Lower lobe of right lung (tissue), 2 donors: Measurements from ENCODE around the gene RMI2. TPM values are rescaled to one million over a fixed set of nuclear protein-coding genes. Genes with fewer than 3 reads are reported as not detected.

ENCODE experiments used
- ATAC-seq, 2 donors: fragments of 200-7000 bp; cut with Tn5 transposase; one replicate each; pipeline ENCODE4 v1.9.1; 2020 to 2022; ENCODE audit warnings: mild to moderate bottlenecking in 2 of 2, moderate library complexity in 2 of 2
- DNase-seq: peaks from one replicate; pipeline ENCODE4 v3.0.0-alpha.2; 2020
- H3K27ac ChIP-seq: fragments of 200-600 bp; one replicate; pipeline ENCODE4 v1.8.0; 2022
- H3K27me3 ChIP-seq: fragments of 200-600 bp; one replicate; pipeline ENCODE4 v1.8.0; 2022; ENCODE audit warnings: low read depth
- H3K36me3 ChIP-seq: fragments of 200-600 bp; one replicate; pipeline ENCODE4 v1.8.0; 2022; ENCODE audit warnings: mild to moderate bottlenecking
- H3K4me1 ChIP-seq: fragments of 200-600 bp; one replicate; pipeline ENCODE4 v1.8.0; 2022
- H3K4me3 ChIP-seq: fragments of 200-600 bp; one replicate; pipeline ENCODE4 v1.8.0; 2022; ENCODE audit warnings: mild to moderate bottlenecking
- H3K9me3 ChIP-seq: fragments of 200-600 bp; one replicate; pipeline ENCODE4 v1.8.0; 2022
- intact Hi-C: fragments of 100-400 bp; cut with DNase I; formaldehyde crosslinking; loops from one replicate; pipeline ENCODE4 v1.11.0; 2022
- total RNA-seq: library from RNA; stranded (reverse); fragmentation: NEBNext Ultra II Directional; extraction: Animal tissue kit (Norgen Biotek cat#: 25700); gene quantifications from one replicate; pipeline ENCODE4 v1.2.1, GENCODE V29; 2021
- TF ChIP-seq, protein P1 (sequence below): fragments of 200-600 bp; IDR thresholded peaks from one replicate; pipeline ENCODE4 v1.8.0; 2022; ENCODE audit warnings: antibody characterized with exemption, mild to moderate bottlenecking
- donor health status: DM: no; HTN: yes; CAD: no; lungs with severe emphysema.

Gene RMI2
- total RNA-seq, 1 donor from 2014 or later = 1.7 TPM

DNA sequence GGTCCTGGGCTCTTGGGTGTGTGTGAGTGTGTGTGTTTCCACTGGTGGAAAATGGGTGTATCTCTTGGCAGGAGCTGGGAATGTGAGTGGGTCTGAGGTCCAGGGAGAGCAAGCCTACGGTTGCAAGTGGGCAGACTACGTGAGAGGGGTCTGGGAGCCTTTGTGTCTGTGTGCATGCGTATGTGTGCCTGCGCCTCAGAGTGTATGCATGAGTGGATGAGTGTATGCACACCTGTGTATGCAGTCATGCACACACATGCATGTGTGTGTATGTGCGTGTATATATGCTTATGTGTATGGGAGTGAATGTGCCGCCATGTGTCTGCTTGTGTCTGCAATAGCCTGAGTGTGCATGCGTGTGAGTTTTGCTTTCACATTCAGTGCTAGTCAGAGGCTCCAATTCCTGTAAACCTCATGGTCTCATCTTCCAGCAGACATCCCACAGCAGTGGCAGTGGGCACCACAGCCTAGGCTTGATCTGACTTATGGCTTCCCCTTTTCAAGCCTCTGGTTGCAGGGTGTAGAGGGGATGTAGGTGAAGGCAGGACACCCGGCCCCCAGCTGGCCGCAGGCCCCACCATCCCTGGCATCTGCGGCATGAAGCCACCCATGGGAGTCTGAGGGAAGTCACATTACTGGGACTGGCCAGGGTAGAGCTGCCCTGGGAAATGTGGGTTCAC is 19.7 kb upstream of the RMI2 start:
- ATAC-seq = peak in 1 of 2 donors; percentile 20

DNA sequence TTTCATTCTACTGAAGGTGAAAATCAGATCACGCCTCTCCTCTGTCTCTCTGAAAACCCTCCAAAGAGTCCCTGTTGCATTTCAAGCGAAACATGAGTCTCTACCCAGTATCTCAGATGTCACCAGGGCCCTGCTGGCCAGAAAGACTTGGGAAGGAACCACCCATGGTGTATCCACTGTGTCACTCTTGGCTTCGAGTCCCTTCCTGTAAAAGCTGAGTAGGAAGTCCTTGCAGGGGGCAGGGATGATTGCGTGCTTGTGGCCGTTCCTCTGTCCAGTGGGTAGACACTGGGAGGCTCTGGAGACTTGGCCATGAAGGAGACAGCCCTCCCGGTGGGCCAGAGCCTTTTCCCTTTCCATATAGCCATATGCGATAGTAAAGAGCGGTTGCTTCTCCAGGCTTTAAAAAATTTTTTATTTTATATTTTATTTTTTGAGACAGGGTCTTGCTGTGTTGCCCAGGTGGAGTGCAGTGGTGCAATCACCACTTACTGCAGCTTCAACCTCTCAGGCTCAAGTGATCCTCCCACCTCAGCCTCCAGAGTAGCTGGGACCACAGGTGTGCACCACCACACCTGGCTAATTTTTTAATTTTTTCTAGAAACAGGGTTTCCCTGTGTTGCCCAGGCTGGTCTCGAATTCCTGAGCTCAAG is 19.0 kb upstream of the RMI2 start:
- DNase-seq = no peak
- Histone ChIP-seq H3K27me3 (no peaks in the 10 kb centered on the region), H3K9me3 (no peaks in the 10 kb centered on the region), H3K4me3 (no peak overlapping the region), H3K4me1 (peaks cover 23% of the 10 kb centered on the region), H3K27ac (no peak overlapping the region), H3K36me3 (no peaks in the 10 kb centered on the region)
- ATAC-seq = peak in 1 of 2 donors; percentile 40
- TF ChIP-seq, protein P1, sequence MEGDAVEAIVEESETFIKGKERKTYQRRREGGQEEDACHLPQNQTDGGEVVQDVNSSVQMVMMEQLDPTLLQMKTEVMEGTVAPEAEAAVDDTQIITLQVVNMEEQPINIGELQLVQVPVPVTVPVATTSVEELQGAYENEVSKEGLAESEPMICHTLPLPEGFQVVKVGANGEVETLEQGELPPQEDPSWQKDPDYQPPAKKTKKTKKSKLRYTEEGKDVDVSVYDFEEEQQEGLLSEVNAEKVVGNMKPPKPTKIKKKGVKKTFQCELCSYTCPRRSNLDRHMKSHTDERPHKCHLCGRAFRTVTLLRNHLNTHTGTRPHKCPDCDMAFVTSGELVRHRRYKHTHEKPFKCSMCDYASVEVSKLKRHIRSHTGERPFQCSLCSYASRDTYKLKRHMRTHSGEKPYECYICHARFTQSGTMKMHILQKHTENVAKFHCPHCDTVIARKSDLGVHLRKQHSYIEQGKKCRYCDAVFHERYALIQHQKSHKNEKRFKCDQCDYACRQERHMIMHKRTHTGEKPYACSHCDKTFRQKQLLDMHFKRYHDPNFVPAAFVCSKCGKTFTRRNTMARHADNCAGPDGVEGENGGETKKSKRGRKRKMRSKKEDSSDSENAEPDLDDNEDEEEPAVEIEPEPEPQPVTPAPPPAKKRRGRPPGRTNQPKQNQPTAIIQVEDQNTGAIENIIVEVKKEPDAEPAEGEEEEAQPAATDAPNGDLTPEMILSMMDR = no peak
- intact Hi-C loops = no loop called here

More for the DNA sequence above, 19.7 kb upstream of the RMI2 start:
- Histone ChIP-seq H3K4me3 (no peak overlapping the region), H3K27ac (no peak overlapping the region), H3K27me3 (no peaks in the 10 kb centered on the region), H3K9me3 (no peaks in the 10 kb centered on the region), H3K36me3 (no peaks in the 10 kb centered on the region), H3K4me1 (peaks cover 23% of the 10 kb centered on the region)
- TF ChIP-seq, protein P1 = no peak
- intact Hi-C loops = no loop called here
- DNase-seq = no peak

DNA sequence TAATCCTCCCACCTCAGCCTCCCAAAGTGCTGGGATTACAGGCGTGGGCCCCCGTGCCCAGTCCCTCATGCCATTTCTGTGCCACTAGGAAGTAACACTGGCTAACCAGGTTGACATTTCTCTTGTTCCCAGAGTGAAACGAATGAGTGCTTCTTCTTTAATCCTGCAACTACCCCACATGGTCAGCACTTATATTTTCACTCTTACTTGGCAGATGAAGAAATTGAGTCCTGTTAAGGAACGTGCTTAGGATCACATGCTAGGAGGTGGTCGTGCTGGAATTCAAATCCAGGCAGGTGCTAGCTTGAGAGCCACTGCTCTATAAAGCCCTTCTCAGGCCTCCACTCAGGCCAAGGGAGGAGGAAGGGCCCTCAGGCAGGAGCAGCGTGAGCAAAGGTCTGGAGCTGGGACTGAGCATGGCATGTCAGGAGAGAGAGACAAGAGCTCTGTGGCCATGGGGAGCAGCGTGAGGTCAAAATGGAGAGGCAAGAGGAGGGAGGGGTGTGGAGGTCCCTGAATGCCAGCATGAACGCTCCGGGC is 18.5 kb upstream of the RMI2 start:
- Histone ChIP-seq H3K27me3 (no peaks in the 10 kb centered on the region), H3K36me3 (no peaks in the 10 kb centered on the region), H3K4me1 (peaks cover 23% of the 10 kb centered on the region), H3K27ac (no peak overlapping the region), H3K4me3 (no peak overlapping the region), H3K9me3 (no peaks in the 10 kb centered on the region)
- TF ChIP-seq, protein P1 = no peak
- intact Hi-C loops = no loop called here
- ATAC-seq = no peak
- DNase-seq = no peak

DNA sequence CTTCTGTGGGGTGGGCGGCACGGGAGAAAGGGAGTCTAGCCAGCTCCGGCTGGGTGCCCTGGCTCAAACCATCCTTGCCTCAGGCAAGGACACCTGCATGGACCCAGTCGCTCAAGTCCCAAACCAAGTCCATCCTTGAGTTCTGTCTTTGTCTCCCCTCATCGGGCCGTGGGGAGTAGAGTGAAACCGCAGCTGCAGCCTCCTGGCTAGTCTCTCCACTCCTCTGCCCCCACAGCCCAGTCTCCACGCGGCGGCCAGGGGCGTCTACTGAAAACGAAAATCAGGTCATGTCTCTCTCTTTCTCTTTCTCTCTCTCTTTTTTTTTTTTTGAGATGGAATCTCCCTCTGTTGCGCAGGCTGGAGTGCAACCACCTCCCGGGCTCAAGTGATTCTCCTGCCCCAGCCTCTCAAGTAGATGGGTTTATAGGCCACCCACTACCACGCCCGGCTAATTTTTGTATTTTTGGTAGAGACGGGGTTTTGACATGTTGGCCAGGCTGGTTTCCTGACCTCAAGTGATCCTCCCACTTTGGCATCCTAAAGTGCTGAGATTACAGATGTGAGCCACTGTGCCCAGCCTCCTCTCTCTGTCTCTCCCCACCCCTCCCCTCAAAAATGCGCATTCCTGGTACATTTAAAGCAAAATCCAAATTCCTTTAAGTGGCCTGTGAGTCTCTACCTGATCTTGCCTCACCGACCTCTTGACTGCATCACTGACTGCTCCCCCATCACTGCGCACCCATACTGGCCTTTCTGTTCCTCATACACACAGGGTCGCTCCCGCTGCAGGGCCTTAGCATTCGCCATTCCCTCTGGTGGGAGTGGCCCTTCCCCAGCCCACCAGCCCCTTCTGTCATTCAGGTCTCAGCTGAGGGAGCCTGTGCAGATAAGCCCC is 17.7 kb upstream of the RMI2 start:
- TF ChIP-seq, protein P1 = no peak
- DNase-seq (no peak), ATAC-seq (peak in 1 of 2 donors; percentile 32)
- Histone ChIP-seq H3K27me3 (no peaks in the 10 kb centered on the region), H3K4me3 (no peak overlapping the region), H3K4me1 (peaks cover 23% of the 10 kb centered on the region), H3K9me3 (no peaks in the 10 kb centered on the region), H3K27ac (peak overlapping the region; percentile 51), H3K36me3 (no peaks in the 10 kb centered on the region)
- intact Hi-C loops = no loop called here
